HEK293 (cell line): ENCODE measurements around the gene DNAH8.

ENCODE experiments used
- EGR2 ChIP-seq: fragments of 450-650 bp; formaldehyde crosslinking; IDR thresholded peaks from 2 replicates; pipeline ENCODE4 v1.5.1; 2016; ENCODE audit warnings: low read depth, missing biosample characterization, missing genetic modification characterization
- FEZF1 ChIP-seq: fragments of 450-650 bp; formaldehyde crosslinking; IDR thresholded peaks from 2 replicates; pipeline ENCODE4 v1.5.1; 2016; ENCODE audit warnings: missing biosample characterization, missing genetic modification characterization
- KLF7 ChIP-seq: fragments of 450-650 bp; formaldehyde crosslinking; IDR thresholded peaks from 2 replicates; pipeline ENCODE4 v1.5.1; 2016; ENCODE audit warnings: missing biosample characterization, missing genetic modification characterization, borderline replicate concordance
- OVOL3 ChIP-seq: fragments of 450-650 bp; formaldehyde crosslinking; IDR thresholded peaks from 2 replicates; pipeline ENCODE4 v1.5.1; 2016; ENCODE audit warnings: missing biosample characterization, missing genetic modification characterization
- RBAK ChIP-seq: fragments of 450-650 bp; formaldehyde crosslinking; IDR thresholded peaks from 2 replicates; pipeline ENCODE4 v1.5.1; 2016; ENCODE audit warnings: missing biosample characterization, missing genetic modification characterization
- REPIN1 ChIP-seq: fragments of 450-650 bp; formaldehyde crosslinking; IDR thresholded peaks from 2 replicates; pipeline ENCODE4 v1.5.1; 2017; ENCODE audit warnings: missing biosample characterization, missing genetic modification characterization, low read depth
- TSHZ1 ChIP-seq: fragments of 450-650 bp; formaldehyde crosslinking; IDR thresholded peaks from 2 replicates; pipeline ENCODE4 v1.5.1; 2016; ENCODE audit warnings: missing biosample characterization, missing genetic modification characterization, borderline replicate concordance
- WT1 ChIP-seq: fragments of 450-650 bp; formaldehyde crosslinking; IDR thresholded peaks from 2 replicates; pipeline ENCODE4 v1.5.1; 2016; ENCODE audit warnings: missing biosample characterization, missing genetic modification characterization
- ZNF133 ChIP-seq: fragments of 450-650 bp; formaldehyde crosslinking; IDR thresholded peaks from 2 replicates; pipeline ENCODE4 v1.5.1; 2016; ENCODE audit warnings: missing biosample characterization, missing genetic modification characterization
- ZNF19 ChIP-seq: fragments of 450-650 bp; formaldehyde crosslinking; IDR thresholded peaks from 2 replicates; pipeline ENCODE4; 2016; ENCODE audit warnings: missing biosample characterization, missing genetic modification characterization, low read depth
- ZNF2 ChIP-seq: fragments of 450-650 bp; formaldehyde crosslinking; IDR thresholded peaks from 2 replicates; pipeline ENCODE4 v1.5.1; 2016; ENCODE audit warnings: missing biosample characterization, missing genetic modification characterization
- ZNF202 ChIP-seq: fragments of 450-650 bp; formaldehyde crosslinking; IDR thresholded peaks from 2 replicates; pipeline ENCODE4 v1.5.1; 2016; ENCODE audit warnings: missing biosample characterization, missing genetic modification characterization, borderline replicate concordance
- ZNF292 ChIP-seq: fragments of 450-650 bp; formaldehyde crosslinking; IDR thresholded peaks from 2 replicates; pipeline ENCODE4 v1.5.1; 2016; ENCODE audit warnings: low read depth, missing biosample characterization, missing genetic modification characterization, borderline replicate concordance
- ZNF302 ChIP-seq: fragments of 450-650 bp; formaldehyde crosslinking; IDR thresholded peaks from 2 replicates; pipeline ENCODE4 v1.5.1; 2016; ENCODE audit warnings: missing biosample characterization, missing genetic modification characterization, low read depth
- ZNF324 ChIP-seq: fragments of 450-650 bp; formaldehyde crosslinking; IDR thresholded peaks from 2 replicates; pipeline ENCODE4 v1.5.1; 2016; ENCODE audit warnings: missing biosample characterization, missing genetic modification characterization
- ZNF341 ChIP-seq: fragments of 450-650 bp; formaldehyde crosslinking; IDR thresholded peaks from 2 replicates; pipeline ENCODE4; 2016; ENCODE audit warnings: low read depth, missing biosample characterization, missing genetic modification characterization
- ZNF362 ChIP-seq: fragments of 450-650 bp; formaldehyde crosslinking; IDR thresholded peaks from 2 replicates; pipeline ENCODE4 v1.5.1; 2016; ENCODE audit warnings: missing biosample characterization, missing genetic modification characterization
- ZNF529 ChIP-seq: fragments of 450-650 bp; formaldehyde crosslinking; IDR thresholded peaks from 2 replicates; pipeline ENCODE4 v1.5.1; 2017; ENCODE audit warnings: missing genetic modification characterization, missing biosample characterization; ENCODE audit not compliant: insufficient replicate concordance
- ZNF560 ChIP-seq: fragments of 450-650 bp; formaldehyde crosslinking; IDR thresholded peaks from 2 replicates; pipeline ENCODE4 v1.5.1; 2017; ENCODE audit warnings: missing biosample characterization, missing genetic modification characterization, borderline replicate concordance
- ZNF670 ChIP-seq: fragments of 450-650 bp; formaldehyde crosslinking; IDR thresholded peaks from 2 replicates; pipeline ENCODE4 v1.5.1; 2016; ENCODE audit warnings: missing biosample characterization, missing genetic modification characterization, low read depth
- ZNF704 ChIP-seq: fragments of 450-650 bp; formaldehyde crosslinking; IDR thresholded peaks from 2 replicates; pipeline ENCODE4 v1.5.1; 2016; ENCODE audit warnings: missing biosample characterization, missing genetic modification characterization
- ZNF707 ChIP-seq: fragments of 450-650 bp; formaldehyde crosslinking; IDR thresholded peaks from 2 replicates; pipeline ENCODE4 v1.5.1; 2016; ENCODE audit warnings: missing biosample characterization, missing genetic modification characterization
- ZNF777 ChIP-seq: fragments of 450-650 bp; formaldehyde crosslinking; IDR thresholded peaks from 2 replicates; pipeline ENCODE4 v1.5.1; 2017; ENCODE audit warnings: missing biosample characterization, missing genetic modification characterization, borderline replicate concordance
- ZNF785 ChIP-seq: fragments of 450-650 bp; formaldehyde crosslinking; IDR thresholded peaks from 2 replicates; pipeline ENCODE4 v1.5.1; 2016; ENCODE audit warnings: missing biosample characterization, missing genetic modification characterization
- ZSCAN30 ChIP-seq: fragments of 450-650 bp; IDR thresholded peaks from 2 replicates; pipeline ENCODE4 v1.5.1; 2018; ENCODE audit warnings: missing biosample characterization, mild to moderate bottlenecking, missing genetic modification characterization, moderate library complexity
- TF ChIP-seq, protein P1 (sequence below): fragments of 450-650 bp; formaldehyde crosslinking; IDR thresholded peaks from 2 replicates; pipeline ENCODE4 v1.5.1; 2016; ENCODE audit warnings: missing biosample characterization, missing genetic modification characterization
- TF ChIP-seq, protein P2 (sequence below): fragments of 450-650 bp; formaldehyde crosslinking; IDR thresholded peaks from 2 replicates; pipeline ENCODE4 v1.5.1; 2016; ENCODE audit warnings: missing biosample characterization, missing genetic modification characterization

The DNAH8 gene

DNA sequence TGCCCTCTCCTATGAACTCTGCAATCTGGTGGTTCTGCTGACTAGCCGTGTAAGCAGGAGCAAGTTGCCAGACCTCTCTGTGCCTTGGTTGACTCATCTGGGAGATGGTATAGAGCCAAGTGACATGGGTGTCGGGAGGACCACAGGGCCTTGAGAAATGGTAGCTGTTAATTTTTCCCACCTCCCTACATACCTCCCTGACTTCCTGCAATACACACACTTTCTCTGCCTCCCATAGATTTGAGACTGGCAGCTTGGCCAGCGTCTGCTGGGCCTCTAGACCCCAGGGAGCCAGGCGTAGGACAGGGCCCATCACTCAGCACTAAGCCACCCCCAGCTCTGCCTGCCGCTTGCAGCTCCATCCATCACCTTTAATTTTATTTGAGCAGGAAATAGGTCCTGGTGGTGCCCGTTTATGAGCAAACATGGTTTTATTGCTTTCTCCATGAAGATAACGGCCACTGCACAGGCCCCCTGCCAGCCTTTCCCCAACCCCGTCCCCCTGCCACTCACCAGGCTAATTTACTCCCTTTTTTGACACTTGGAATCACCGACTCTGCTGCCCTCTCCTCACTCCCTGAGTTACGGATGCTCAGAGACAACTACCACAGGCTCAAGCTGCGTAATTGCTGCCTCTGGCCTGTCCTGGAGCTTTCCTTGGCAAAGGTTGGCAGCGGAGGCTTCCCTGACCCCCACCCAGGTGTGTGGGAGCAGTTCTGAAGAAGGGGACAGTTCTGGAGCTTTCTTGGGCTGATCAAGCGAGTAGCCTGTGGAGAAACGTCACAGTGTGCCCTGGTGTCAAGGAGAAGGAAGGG is 344.6 kb downstream of the DNAH8 start (continued):
- peak; percentile 68; the same call in 1 of the 2 replicates for TF ChIP-seq TSHZ1
- TF ChIP-seq ZNF292 (tag by site-specific recombination) = no peak
- no peak for TF ChIP-seq ZNF670 (tag by site-specific recombination)
- peak; percentile 81 for TF ChIP-seq EGR2 (tag by site-specific recombination)
- TF ChIP-seq, protein P1, sequence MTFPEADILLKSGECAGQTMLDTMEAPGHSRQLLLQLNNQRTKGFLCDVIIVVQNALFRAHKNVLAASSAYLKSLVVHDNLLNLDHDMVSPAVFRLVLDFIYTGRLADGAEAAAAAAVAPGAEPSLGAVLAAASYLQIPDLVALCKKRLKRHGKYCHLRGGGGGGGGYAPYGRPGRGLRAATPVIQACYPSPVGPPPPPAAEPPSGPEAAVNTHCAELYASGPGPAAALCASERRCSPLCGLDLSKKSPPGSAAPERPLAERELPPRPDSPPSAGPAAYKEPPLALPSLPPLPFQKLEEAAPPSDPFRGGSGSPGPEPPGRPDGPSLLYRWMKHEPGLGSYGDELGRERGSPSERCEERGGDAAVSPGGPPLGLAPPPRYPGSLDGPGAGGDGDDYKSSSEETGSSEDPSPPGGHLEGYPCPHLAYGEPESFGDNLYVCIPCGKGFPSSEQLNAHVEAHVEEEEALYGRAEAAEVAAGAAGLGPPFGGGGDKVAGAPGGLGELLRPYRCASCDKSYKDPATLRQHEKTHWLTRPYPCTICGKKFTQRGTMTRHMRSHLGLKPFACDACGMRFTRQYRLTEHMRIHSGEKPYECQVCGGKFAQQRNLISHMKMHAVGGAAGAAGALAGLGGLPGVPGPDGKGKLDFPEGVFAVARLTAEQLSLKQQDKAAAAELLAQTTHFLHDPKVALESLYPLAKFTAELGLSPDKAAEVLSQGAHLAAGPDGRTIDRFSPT (tag by site-specific recombination) = no peak
- no peak for TF ChIP-seq ZNF785 (tag by site-specific recombination)
- no peak for TF ChIP-seq ZNF707 (tag by site-specific recombination)
- TF ChIP-seq, protein P2, sequence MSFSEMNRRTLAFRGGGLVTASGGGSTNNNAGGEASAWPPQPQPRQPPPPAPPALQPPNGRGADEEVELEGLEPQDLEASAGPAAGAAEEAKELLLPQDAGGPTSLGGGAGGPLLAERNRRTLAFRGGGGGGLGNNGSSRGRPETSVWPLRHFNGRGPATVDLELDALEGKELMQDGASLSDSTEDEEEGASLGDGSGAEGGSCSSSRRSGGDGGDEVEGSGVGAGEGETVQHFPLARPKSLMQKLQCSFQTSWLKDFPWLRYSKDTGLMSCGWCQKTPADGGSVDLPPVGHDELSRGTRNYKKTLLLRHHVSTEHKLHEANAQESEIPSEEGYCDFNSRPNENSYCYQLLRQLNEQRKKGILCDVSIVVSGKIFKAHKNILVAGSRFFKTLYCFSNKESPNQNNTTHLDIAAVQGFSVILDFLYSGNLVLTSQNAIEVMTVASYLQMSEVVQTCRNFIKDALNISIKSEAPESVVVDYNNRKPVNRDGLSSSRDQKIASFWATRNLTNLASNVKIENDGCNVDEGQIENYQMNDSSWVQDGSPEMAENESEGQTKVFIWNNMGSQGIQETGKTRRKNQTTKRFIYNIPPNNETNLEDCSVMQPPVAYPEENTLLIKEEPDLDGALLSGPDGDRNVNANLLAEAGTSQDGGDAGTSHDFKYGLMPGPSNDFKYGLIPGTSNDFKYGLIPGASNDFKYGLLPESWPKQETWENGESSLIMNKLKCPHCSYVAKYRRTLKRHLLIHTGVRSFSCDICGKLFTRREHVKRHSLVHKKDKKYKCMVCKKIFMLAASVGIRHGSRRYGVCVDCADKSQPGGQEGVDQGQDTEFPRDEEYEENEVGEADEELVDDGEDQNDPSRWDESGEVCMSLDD (tag by site-specific recombination) = no peak
- no peak for TF ChIP-seq ZNF324
- TF ChIP-seq ZNF777 (tag by site-specific recombination) = no peak
- no peak for TF ChIP-seq ZNF560 (tag by site-specific recombination)
- peak; percentile 98 for TF ChIP-seq WT1 (tag by site-specific recombination)
- TF ChIP-seq ZNF2 (tag by site-specific recombination) = no peak
- TF ChIP-seq ZNF704 (tag by site-specific recombination) = no peak
- no peak for TF ChIP-seq ZNF302 (tag by site-specific recombination)
- TF ChIP-seq KLF7 (tag by site-specific recombination) = 0 out of 2 replicates have a peak, but pooled peaks have one; percentile 14
- no peak for TF ChIP-seq ZNF202 (tag by site-specific recombination)
- TF ChIP-seq ZNF529 (tag by site-specific recombination) = no peak
- peak; percentile 99 for TF ChIP-seq FEZF1 (tag by site-specific recombination)
- no peak for TF ChIP-seq RBAK (tag by site-specific recombination)
- no peak for TF ChIP-seq REPIN1 (tag by site-specific recombination)
- TF ChIP-seq ZSCAN30 (tag by site-specific recombination) = peak; percentile 97
- peak; percentile 86 for TF ChIP-seq OVOL3 (tag by site-specific recombination)
- no peak for TF ChIP-seq ZNF133 (tag by site-specific recombination)
- 0 out of 2 replicates have a peak, but pooled peaks have one; percentile 27 for TF ChIP-seq ZNF19 (tag by site-specific recombination)
- peak; percentile 74 for TF ChIP-seq ZNF341 (tag by site-specific recombination)
- no peak for TF ChIP-seq ZNF362 (tag by site-specific recombination)
